ENCODE measurements around the gene SPATA7. TPM values are rescaled to one million over a fixed set of nuclear protein-coding genes. Genes with fewer than 3 reads are reported as not detected.
A peak's percentile ranks its signal among the peaks of the same experiment; 100 is the strongest.

SPATA7 gene
- total and polyA plus RNA-seq, 2 of the 4 experiments (the other 2 are of a cell fraction) = 6.6 to 10.0 TPM

GRCh38 chr14:88388741-88389282, 3.4 kb downstream of the SPATA7 start:
- Histone ChIP-seq H4K91ac (ENCODE audit: insufficient read depth, low read depth, low read length) (peak overlapping the region; percentile 34; the same call in 1 of the 2 replicates), H3K4me1 (ENCODE audit: control insufficient read depth, insufficient read depth, low read length) (peaks cover 3% of the 10 kb centered on the region), H4K20me1 (ENCODE audit: insufficient read depth, low read length) (no peaks in the 10 kb centered on the region), H2BK5ac (ENCODE audit: low read depth, low read length, poor library complexity, severe bottlenecking) (no peak overlapping the region), H2AK5ac (ENCODE audit: low read depth, low read length) (no peak overlapping the region; the same call in 1 of the 2 replicates), H3K4ac (ENCODE audit: low read depth, low read length) (peak overlapping the region; percentile 16; the same call in 1 of the 2 replicates), H4K8ac (ENCODE audit: low read depth in 2 of 2, low read length in 2 of 2) (no peak overlapping the region), H3K9ac (ENCODE audit: low read depth, low read length) (no peak overlapping the region), H2BK120ac (ENCODE audit: low read depth, low read length) (peak overlapping the region; percentile 22), H3K23ac (ENCODE audit: low read depth, low read length) (peak overlapping the region; percentile 32; the same call in 1 of the 2 replicates), H3K9me1 (ENCODE audit: insufficient read depth, low read length) (peaks cover 4% of the 10 kb centered on the region), H4K5ac (ENCODE audit: low read depth, low read length) (no peak overlapping the region), H2AFZ (replicated peaks; ENCODE audit: low read length, poor library complexity) (no peak overlapping the region), H3K14ac (replicated peaks; ENCODE audit: low read depth, low read length) (no peak overlapping the region), H3K27me3 (ENCODE audit: control insufficient read depth, insufficient read depth, low read length) (no peaks in the 10 kb centered on the region), H3K18ac (ENCODE audit: low read depth, low read length) (no peak overlapping the region), H2BK15ac (ENCODE audit: low read depth, low read length) (no peak overlapping the region), H3K56ac (ENCODE audit: extremely low read depth, insufficient read depth, low read length) (no peak overlapping the region), H3K79me1 (ENCODE audit: low read depth in 1 of 2, low read length in 2 of 2) (peaks cover 24 to 39% of the 10 kb centered on the region in 2 experiments), H3K27ac (ENCODE audit: insufficient read depth, low read length) (peak overlapping the region; percentile 41; the same call in 1 of the 2 replicates), H2AK9ac (replicated peaks; ENCODE audit: low read depth, low read length, poor library complexity) (no peak overlapping the region), H3K4me2 (ENCODE audit: low read depth, low read length) (no peak overlapping the region), H2BK20ac (ENCODE audit: low read depth, low read length) (0 out of 2 replicates have a peak overlapping the region, but pooled peaks have one; percentile 42), H3K4me3 (ENCODE audit: insufficient read depth, low read depth, low read length) (no peak overlapping the region), H3K9me3 (ENCODE audit: control insufficient read depth, insufficient read depth, low read length) (no peaks in the 10 kb centered on the region), H3K36me3 (ENCODE audit: control insufficient read depth, insufficient read depth, low read length) (peaks cover 3% of the 10 kb centered on the region)
- DNase-seq = no peak
- no peak for TF ChIP-seq POLR2A (IDR thresholded peaks at IDR 0.05; ENCODE audit: low read depth, low read length)
- no peak for TF ChIP-seq RCOR1 (IDR thresholded peaks at IDR 0.05; ENCODE audit: insufficient replicate concordance, low read length)
- TF ChIP-seq SMC3 (IDR thresholded peaks at IDR 0.05; ENCODE audit: low read depth, low read length) = no peak
- TF ChIP-seq MXI1 (IDR thresholded peaks at IDR 0.05; ENCODE audit: borderline replicate concordance, low read depth, low read length) = no peak
- TF ChIP-seq NFE2L2 (IDR thresholded peaks at IDR 0.05; ENCODE audit: low read depth, low read length) = peak; percentile 80
- no peak for TF ChIP-seq RFX5 (IDR thresholded peaks at IDR 0.05; ENCODE audit: low read depth, low read length)
- no peak for TF ChIP-seq ELK1 (IDR thresholded peaks at IDR 0.05; ENCODE audit: borderline replicate concordance, low read depth, low read length)
- TF ChIP-seq FOS (IDR thresholded peaks at IDR 0.05; ENCODE audit: low read depth, low read length) = no peak
- peak; percentile 59; the same call in 1 of the 2 replicates for TF ChIP-seq MAFK (IDR thresholded peaks at IDR 0.05; ENCODE audit: low read depth, low read length)
- TF ChIP-seq CEBPB (IDR thresholded peaks at IDR 0.05; ENCODE audit: low read depth, low read length) = no peak
- CTCF ChIA-PET = interaction anchor here (1.3 kb wide), 1 partner anchor 200 kb away, joined by 3 read pairs; no protein-coding TSS in a partner anchor
- in situ Hi-C loops (cut with MboI; ENCODE audit: low sequenced_read_pairs) = loop anchor here (10.0 kb wide), 2 partner anchors 166 to 444 kb away; partner anchors contain the start of gene PTPN21
- WGBS, 2 experiments (ENCODE audit: extremely low coverage in 2 of 2, insufficient read length in 1 of 2) = no CpG with 5 or more reads among the region's 6 CpGs
- no TSS peak for BruUV-seq (replicated peaks)
- POLR2A ChIA-PET (ENCODE audit: unreplicated experiment) = no interaction called here
- ATAC-seq (ENCODE audit: low read depth) = no peak
- intact Hi-C loops (cut with micrococcal nuclease) = loop anchor here (5.0 kb wide), 2 partner anchors 173 to 377 kb away; partner anchors contain the start of gene ZC3H14
- dilution Hi-C loops (cut with HindIII; ENCODE audit: low sequenced_read_pairs, unreplicated experiment) = no loop called here
